ENCODE results near the gene ZCCHC24. TPM values are rescaled to one million over a fixed set of nuclear protein-coding genes. Genes with fewer than 3 reads are reported as not detected.

ZCCHC24 gene
- total and polyA plus RNA-seq, 2 of the 8 experiments (the other 6 are each of a cell fraction or from before 2014, with no cell fraction given): 3.9 to 6.9 TPM

DNA sequence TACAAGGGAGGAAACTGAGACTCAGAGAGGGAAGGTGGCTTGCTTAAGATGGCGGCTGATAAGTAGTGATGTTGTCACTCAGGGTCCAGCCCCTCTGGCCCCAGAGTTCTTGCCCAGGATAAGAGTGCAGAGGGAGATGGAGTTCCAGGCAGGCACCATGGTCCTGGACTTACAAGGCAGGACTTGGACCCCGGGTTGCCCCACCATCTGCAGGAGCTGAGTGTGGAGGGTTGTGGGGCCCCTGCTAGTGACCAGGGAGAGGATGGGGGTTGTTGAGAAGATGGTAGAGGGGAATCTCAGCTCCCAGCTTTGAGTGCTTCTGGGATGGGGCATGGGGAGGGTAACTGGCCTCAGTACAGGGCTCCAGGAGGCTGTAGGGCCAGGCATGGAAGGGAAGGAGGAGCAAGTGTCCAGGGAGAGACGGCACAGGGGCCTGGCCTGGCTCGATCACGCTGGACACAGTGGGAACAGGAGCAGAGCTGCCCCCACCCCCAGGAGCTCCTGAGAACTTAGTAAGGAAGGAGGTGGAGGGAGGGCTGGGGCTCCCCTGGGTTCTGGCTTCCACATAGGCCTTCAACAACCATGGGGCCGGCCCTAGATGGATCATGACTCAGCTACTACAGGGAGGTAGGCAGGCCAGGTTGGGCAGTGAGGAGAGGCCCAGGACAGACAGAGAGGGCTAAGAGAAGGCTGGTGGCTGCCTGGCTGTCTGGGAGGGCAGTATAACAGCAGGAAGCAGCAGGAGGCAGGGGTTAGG, 69.9 kb downstream of the ZCCHC24 start:
- no peak overlapping the region for H2AFZ ChIP-seq (ENCODE audit: low read length)
- H2BK12ac ChIP-seq (ENCODE audit: low read depth, low read length): no peak overlapping the region
- no peak overlapping the region; the same call in 1 of the 2 replicates for H3K18ac ChIP-seq (ENCODE audit: extremely low read depth, low read length)
- H2AK5ac ChIP-seq (ENCODE audit: low read depth, low read length): no peak overlapping the region
- ChIA-PET POLR2A (ENCODE audit: partially characterized antibody) (no interaction called here), CTCF (ENCODE audit: partially characterized antibody) (interaction anchor here (0.6 to 5.8 kb wide), 22 partner anchors 8 to 767 kb away, joined by 3 to 79 read pairs (median 7); no protein-coding TSS in a partner anchor)
- peaks cover 9% of the 10 kb centered on the region; the same call in 1 of the 2 replicates for H3K23me2 ChIP-seq (ENCODE audit: low read depth, low read length)
- H3K27me3 ChIP-seq (replicated peaks in 1 of 4; ENCODE audit: control insufficient read depth in 3 of 4, extremely low read depth in 1 of 4, insufficient read depth in 3 of 4, low read length in 3 of 4): no peaks in the 10 kb centered on the region; a peak in 1 of 7 replicates
- peaks cover 0 to 3% of the 10 kb centered on the region in 2 experiments; a peak in 1 of 4 replicates for H3K9me3 ChIP-seq (ENCODE audit: insufficient read depth in 2 of 2, low read depth in 1 of 2, low read length in 1 of 2)
- 87% methylated on average over 3 of the region's 6 CpGs; no CpG with 5 or more reads in 1 of the 2 experiments for WGBS, 2 experiments (ENCODE audit: extremely low coverage in 1 of 2, insufficient coverage in 1 of 2, insufficient read length in 1 of 2, insufficient replicate concordance in 2 of 2, low coverage in 1 of 2, low lambda C conversion rate in 2 of 2, missing lambda C conversion rate in 1 of 2)
- H3K36me3 ChIP-seq (ENCODE audit: control insufficient read depth in 2 of 4, insufficient read depth in 4 of 4, low read length in 3 of 4): no peaks in the 10 kb centered on the region
- no peak overlapping the region for H4K8ac ChIP-seq (ENCODE audit: extremely low read depth, insufficient read depth, low read length)
- no peaks in the 10 kb centered on the region; the same call in 1 of the 2 replicates for H3K79me1 ChIP-seq (ENCODE audit: low read depth, low read length)
- FAIRE-seq (no peak), DNase-seq (ENCODE audit: low read depth in 1 of 2, low spot score in 2 of 2) (peak in 1 of 2 experiments; percentile 38)
- peaks cover 0 to 14% of the 10 kb centered on the region in 2 experiments for H4K20me1 ChIP-seq (replicated peaks in 1 of 2; ENCODE audit: control insufficient read depth in 1 of 2, insufficient read depth in 2 of 2, low read length in 2 of 2)
- no peak overlapping the region for H3K4ac ChIP-seq (replicated peaks; ENCODE audit: insufficient read length, low read depth, low read length)
- no peak overlapping the region for H3K56ac ChIP-seq (replicated peaks; ENCODE audit: insufficient read length, low read depth, low read length)
- H2BK120ac ChIP-seq (replicated peaks; ENCODE audit: low read depth, low read length): no peak overlapping the region
- H3K4me2 ChIP-seq (ENCODE audit: insufficient read depth in 1 of 2, low read depth in 2 of 2, low read length in 2 of 2): no peak overlapping the region
- no peak overlapping the region for H3K4me3 ChIP-seq (ENCODE audit: extremely low read depth in 1 of 4, insufficient read depth in 2 of 4, low read depth in 3 of 4, low read length in 4 of 4)
- no peak overlapping the region for H2BK20ac ChIP-seq (ENCODE audit: low read length)
- H3K14ac ChIP-seq (ENCODE audit: insufficient read length): no peak overlapping the region
- H3K79me2 ChIP-seq (ENCODE audit: control insufficient read depth in 1 of 2, insufficient read depth in 2 of 2, low read length in 2 of 2): no peaks in the 10 kb centered on the region
- no peak overlapping the region for H2BK15ac ChIP-seq (ENCODE audit: low read length)
- H3K27ac ChIP-seq (ENCODE audit: low read depth, low read length): no peak overlapping the region
- no peak overlapping the region for H2BK5ac ChIP-seq (ENCODE audit: low read depth, low read length)
- H3K4me1 ChIP-seq (replicated peaks in 1 of 4; ENCODE audit: control insufficient read depth in 3 of 4, insufficient read depth in 4 of 4, low read length in 3 of 4): no peaks in the 10 kb centered on the region
- no peak overlapping the region for H4K5ac ChIP-seq (ENCODE audit: insufficient read length, low read depth, low read length)
- no peak overlapping the region for H4K91ac ChIP-seq (replicated peaks; ENCODE audit: insufficient read length, low read length)
- H3K9ac ChIP-seq (replicated peaks in 1 of 4; ENCODE audit: extremely low read depth in 1 of 4, low read depth in 3 of 4, low read length in 3 of 4): no peak overlapping the region
- no peak overlapping the region for H3K23ac ChIP-seq (ENCODE audit: insufficient read length)
- TF ChIP-seq POU5F1 (IDR thresholded peaks at IDR 0.05; ENCODE audit: low read depth, low read length) (no peak), ZNF274 (IDR thresholded peaks at IDR 0.05; ENCODE audit: borderline replicate concordance, extremely low read depth, low read length) (no peak), POLR2AphosphoS5 (IDR thresholded peaks at IDR 0.05; ENCODE audit: low read depth, low read length) (no peak), CBX5 (IDR thresholded peaks at IDR 0.05; ENCODE audit: low read depth, low read length) (no peak), MAX (IDR thresholded peaks at IDR 0.05) (no peak), TAF1 (IDR thresholded peaks at IDR 0.05; ENCODE audit: low read depth, low read length) (no peak), CHD1 (IDR thresholded peaks at IDR 0.05; ENCODE audit: low read depth, low read length) (no peak), SP1 (IDR thresholded peaks at IDR 0.05; ENCODE audit: low read depth, low read length) (no peak), ASH2L (IDR thresholded peaks at IDR 0.05; ENCODE audit: low read length) (no peak), RAD21 (IDR thresholded peaks at IDR 0.05 in 1 of 2, conservative IDR thresholded peaks at IDR 0.05 in 1 of 2; ENCODE audit: low read depth in 2 of 2, low read length in 2 of 2) (no peak)
- TF ChIP-seq, protein P1, sequence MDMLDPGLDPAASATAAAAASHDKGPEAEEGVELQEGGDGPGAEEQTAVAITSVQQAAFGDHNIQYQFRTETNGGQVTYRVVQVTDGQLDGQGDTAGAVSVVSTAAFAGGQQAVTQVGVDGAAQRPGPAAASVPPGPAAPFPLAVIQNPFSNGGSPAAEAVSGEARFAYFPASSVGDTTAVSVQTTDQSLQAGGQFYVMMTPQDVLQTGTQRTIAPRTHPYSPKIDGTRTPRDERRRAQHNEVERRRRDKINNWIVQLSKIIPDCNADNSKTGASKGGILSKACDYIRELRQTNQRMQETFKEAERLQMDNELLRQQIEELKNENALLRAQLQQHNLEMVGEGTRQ (IDR thresholded peaks at IDR 0.05; ENCODE audit: low read length): no peak
